Astrocyte (in vitro differentiated cells and primary cell): ENCODE measurements around the gene MAEA.

Source experiments
- CTCF ChIP-seq: IDR thresholded peaks from 2 replicates; pipeline ENCODE4 v1.5.1; 2011; ENCODE audit warnings: low read depth, mild to moderate bottlenecking, inconsistent platforms, low read length, moderate library complexity; ENCODE audit not compliant: insufficient read depth
- EZH2 ChIP-seq: IDR thresholded peaks from 2 replicates; pipeline ENCODE4 v1.6.1; 2012; ENCODE audit warnings: mild to moderate bottlenecking, low read length, inconsistent platforms; ENCODE audit not compliant: insufficient read depth

GRCh38 chr4:1298461-1298860, 8.8 kb downstream of the MAEA start:
- TF ChIP-seq CTCF (no peak), EZH2 (no peak)
